IPS-18a (cell line): Measurements from ENCODE around the gene MARCHF9.

Experiments
- H3K27ac ChIP-seq: one replicate; pipeline ENCODE4 v1.5.1; 2013; ENCODE audit warnings: low read length
- H3K27me3 ChIP-seq: one replicate; pipeline ENCODE4 v1.6.1; 2013; ENCODE audit warnings: mild to moderate bottlenecking, low read length; ENCODE audit not compliant: control insufficient read depth, insufficient read depth
- H3K36me3 ChIP-seq: one replicate; pipeline ENCODE4 v1.6.1; 2013; ENCODE audit warnings: low read depth, low read length; ENCODE audit not compliant: control insufficient read depth
- H3K4me1 ChIP-seq: one replicate; pipeline ENCODE4 v1.6.1; 2013; ENCODE audit warnings: low read depth, low read length; ENCODE audit not compliant: control insufficient read depth
- H3K4me3 ChIP-seq: one replicate; pipeline ENCODE4 v1.5.1; 2013; ENCODE audit warnings: low read length
- H3K9ac ChIP-seq: one replicate; pipeline ENCODE4 v1.6.1; 2013; ENCODE audit warnings: mild to moderate bottlenecking, low read length, moderate library complexity
- H3K9me3 ChIP-seq: one replicate; pipeline ENCODE4 v1.6.1; 2013; ENCODE audit warnings: low read depth, low read length; ENCODE audit not compliant: control insufficient read depth

The MARCHF9 gene

GRCh38 chr12:57781801-57782200, 26.9 kb downstream of the MARCHF9 start:
- H3K9ac ChIP-seq: no peak overlapping the region
- H3K27ac ChIP-seq: no peak overlapping the region
- H3K4me3 ChIP-seq: no peak overlapping the region
- H3K9me3 ChIP-seq: no peaks in the 10 kb centered on the region
- H3K36me3 ChIP-seq: peaks cover 13% of the 10 kb centered on the region
- no peaks in the 10 kb centered on the region for H3K4me1 ChIP-seq
- H3K27me3 ChIP-seq: no peaks in the 10 kb centered on the region

GRCh38 chr12:57782243-57782607, 27.3 kb downstream of the MARCHF9 start:
- H3K27me3 ChIP-seq: no peaks in the 10 kb centered on the region
- no peak overlapping the region for H3K27ac ChIP-seq
- no peaks in the 10 kb centered on the region for H3K9me3 ChIP-seq
- peak overlapping the region; percentile 99 for H3K4me3 ChIP-seq
- H3K4me1 ChIP-seq: no peaks in the 10 kb centered on the region
- H3K9ac ChIP-seq: no peak overlapping the region
- peaks cover 18% of the 10 kb centered on the region for H3K36me3 ChIP-seq

GRCh38 chr12:57782608-57783465, 27.9 kb downstream of the MARCHF9 start, which contains the start of gene TSFM:
Gene TSFM (plus strand): TSS chr12:57782787. CDS start chr12:57782802, 15 bp downstream.
- H3K9ac ChIP-seq: peak within 1 kb of the TSS; percentile 87
- peak within 1 kb of the TSS; percentile 34 for H3K27ac ChIP-seq
- peak within 1 kb of the TSS; percentile 99 for H3K4me3 ChIP-seq
- H3K36me3 ChIP-seq: peaks cover 22% of the 10 kb centered on the region
- no peaks in the 10 kb centered on the region for H3K27me3 ChIP-seq
- no peaks in the 10 kb centered on the region for H3K9me3 ChIP-seq
- H3K4me1 ChIP-seq: no peaks in the 10 kb centered on the region

- peaks cover 26% of the 10 kb centered on the region for H3K36me3 ChIP-seq
- no peaks in the 10 kb centered on the region for H3K4me1 ChIP-seq
- H3K27ac ChIP-seq: no peak overlapping the region
- H3K27me3 ChIP-seq: no peaks in the 10 kb centered on the region
- peak overlapping the region; percentile 99 for H3K4me3 ChIP-seq
- H3K9me3 ChIP-seq: no peaks in the 10 kb centered on the region
- H3K9ac ChIP-seq: peak overlapping the region; percentile 87
Observed at GRCh38 chr12:57783466-57783801, 28.5 kb downstream of the MARCHF9 start.

- no peaks in the 10 kb centered on the region for H3K9me3 ChIP-seq
- H3K27me3 ChIP-seq: no peaks in the 10 kb centered on the region
- no peaks in the 10 kb centered on the region for H3K4me1 ChIP-seq
- peaks cover 28% of the 10 kb centered on the region for H3K36me3 ChIP-seq
- H3K27ac ChIP-seq: no peak overlapping the region
- H3K4me3 ChIP-seq: no peak overlapping the region
- no peak overlapping the region for H3K9ac ChIP-seq
Observed at GRCh38 chr12:57783861-57784260, 29.0 kb downstream of the MARCHF9 start.

- H3K36me3 ChIP-seq: peaks cover 51% of the 10 kb centered on the region
- H3K9ac ChIP-seq: no peak overlapping the region
- no peak overlapping the region for H3K27ac ChIP-seq
- no peaks in the 10 kb centered on the region for H3K27me3 ChIP-seq
- no peaks in the 10 kb centered on the region for H3K4me1 ChIP-seq
- H3K9me3 ChIP-seq: no peaks in the 10 kb centered on the region
- no peak overlapping the region for H3K4me3 ChIP-seq
Observed at GRCh38 chr12:57793920-57794319, 39.0 kb downstream of the MARCHF9 start.

GRCh38 chr12:57795354-57795753, 40.5 kb downstream of the MARCHF9 start:
- H3K9ac ChIP-seq: no peak overlapping the region
- no peaks in the 10 kb centered on the region for H3K9me3 ChIP-seq
- H3K36me3 ChIP-seq: peaks cover 49% of the 10 kb centered on the region
- H3K27me3 ChIP-seq: no peaks in the 10 kb centered on the region
- H3K27ac ChIP-seq: no peak overlapping the region
- H3K4me1 ChIP-seq: no peaks in the 10 kb centered on the region
- no peak overlapping the region for H3K4me3 ChIP-seq

- Histone ChIP-seq H3K9me3 (no peaks in the 10 kb centered on the region), H3K36me3 (peaks cover 40% of the 10 kb centered on the region), H3K4me1 (no peaks in the 10 kb centered on the region), H3K4me3 (no peak overlapping the region), H3K9ac (no peak overlapping the region), H3K27ac (no peak overlapping the region), H3K27me3 (no peaks in the 10 kb centered on the region)
Observed at GRCh38 chr12:57796996-57797395, 42.1 kb downstream of the MARCHF9 start.

- H3K36me3 ChIP-seq: peaks cover 33% of the 10 kb centered on the region
- no peak overlapping the region for H3K4me3 ChIP-seq
- H3K27ac ChIP-seq: no peak overlapping the region
- no peaks in the 10 kb centered on the region for H3K27me3 ChIP-seq
- no peaks in the 10 kb centered on the region for H3K4me1 ChIP-seq
- no peak overlapping the region for H3K9ac ChIP-seq
- H3K9me3 ChIP-seq: no peaks in the 10 kb centered on the region
Observed at GRCh38 chr12:57797933-57798332, 43.0 kb downstream of the MARCHF9 start.

GRCh38 chr12:57800965-57801364, 46.1 kb downstream of the MARCHF9 start:
- no peaks in the 10 kb centered on the region for H3K4me1 ChIP-seq
- no peaks in the 10 kb centered on the region for H3K9me3 ChIP-seq
- no peak overlapping the region for H3K27ac ChIP-seq
- H3K4me3 ChIP-seq: no peak overlapping the region
- no peaks in the 10 kb centered on the region for H3K27me3 ChIP-seq
- H3K36me3 ChIP-seq: peaks cover 17% of the 10 kb centered on the region
- H3K9ac ChIP-seq: no peak overlapping the region

- H3K27me3 ChIP-seq: no peaks in the 10 kb centered on the region
- no peaks in the 10 kb centered on the region for H3K9me3 ChIP-seq
- no peak overlapping the region for H3K27ac ChIP-seq
- peaks cover 4% of the 10 kb centered on the region for H3K36me3 ChIP-seq
- no peaks in the 10 kb centered on the region for H3K4me1 ChIP-seq
- H3K4me3 ChIP-seq: no peak overlapping the region
- no peak overlapping the region for H3K9ac ChIP-seq
Observed at GRCh38 chr12:57802607-57803006, 47.7 kb downstream of the MARCHF9 start.

GRCh38 chr12:57803319-57803893, 48.5 kb downstream of the MARCHF9 start:
- Histone ChIP-seq H3K36me3 (peaks cover 4% of the 10 kb centered on the region), H3K27me3 (no peaks in the 10 kb centered on the region), H3K4me3 (no peak overlapping the region), H3K9ac (no peak overlapping the region), H3K9me3 (no peaks in the 10 kb centered on the region), H3K27ac (no peak overlapping the region), H3K4me1 (no peaks in the 10 kb centered on the region)
